DMS 273 treated with DMSO at 0.1 percent for 48 hours (cell line): ENCODE measurements around the gene ATP1A1.

Experiments
- DNase-seq: peaks from one replicate; lab custom pipeline; 2025; lab: John Stamatoyannopoulos, UW

ATP1A1 gene

GRCh38 chr1:116439701-116440100 lies 66.7 kb downstream of the ATP1A1 start:
- no peak for DNase-seq

- DNase-seq = no peak
These were observed 67.7 kb downstream of the ATP1A1 start for GRCh38 chr1:116440731-116441130.

- DNase-seq = no peak
These were observed 72.5 kb downstream of the ATP1A1 start for GRCh38 chr1:116445534-116445933.

DNA sequence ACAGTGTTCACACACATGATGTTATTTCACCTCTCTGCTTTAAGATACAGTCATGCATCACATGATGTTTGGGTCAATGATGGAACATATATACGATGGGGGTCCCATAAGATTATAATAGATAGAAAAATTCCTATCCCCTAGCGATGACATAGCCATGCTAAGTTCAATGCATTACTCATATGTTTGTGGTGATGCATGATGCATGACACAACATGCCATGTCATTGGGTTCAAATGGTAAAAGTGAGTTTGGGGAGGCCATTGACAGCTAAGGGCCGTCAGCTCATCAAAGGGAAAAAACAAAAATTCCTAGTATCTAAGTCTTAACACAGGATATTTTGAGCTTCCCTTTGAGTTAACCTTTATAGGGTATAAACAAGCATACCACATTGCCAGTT lies 73.6 kb downstream of the ATP1A1 start:
- no peak for DNase-seq

- no peak for DNase-seq
These were observed 75.8 kb downstream of the ATP1A1 start for GRCh38 chr1:116448785-116449385.

DNA sequence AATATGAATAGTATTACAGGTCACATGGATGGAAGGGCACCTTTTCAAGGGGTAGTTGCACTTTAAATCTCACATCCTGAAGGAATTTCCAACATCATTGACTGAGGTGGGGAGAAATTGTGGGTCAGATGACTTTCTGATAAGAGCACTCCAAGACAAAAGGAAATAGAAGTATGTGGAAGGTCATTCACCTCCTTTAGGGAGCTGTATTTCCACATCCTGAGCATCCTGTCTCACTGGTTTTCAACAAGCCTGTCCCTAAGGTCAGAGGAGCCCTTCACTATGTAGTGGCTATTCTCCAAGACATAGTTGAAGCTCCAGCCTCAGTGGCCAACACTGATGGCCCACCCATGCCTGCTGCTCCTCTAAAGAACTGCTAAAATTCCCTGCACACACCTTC lies 76.5 kb downstream of the ATP1A1 start:
- DNase-seq = no peak

- no peak for DNase-seq
These were observed 78.7 kb downstream of the ATP1A1 start for GRCh38 chr1:116451702-116452101.

DNA sequence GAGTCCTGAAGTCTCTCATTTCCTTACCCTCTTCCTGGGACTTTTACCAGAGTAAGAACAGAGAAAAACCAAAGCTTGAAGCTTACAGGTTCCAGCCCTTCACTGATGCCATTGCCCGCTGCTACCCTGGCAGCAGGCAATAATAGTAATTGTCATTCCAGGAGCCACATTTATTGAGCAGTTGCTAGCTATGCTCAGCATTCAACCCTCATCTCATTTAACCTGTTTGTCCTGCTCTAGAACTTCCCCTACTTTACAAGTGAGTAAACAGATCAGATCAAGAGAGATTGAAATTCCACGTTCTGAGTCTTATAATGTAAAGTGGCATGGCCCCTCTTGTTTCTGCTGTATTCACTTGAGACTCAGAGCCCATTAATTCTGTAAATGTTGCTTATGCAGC lies 80.4 kb downstream of the ATP1A1 start:
- DNase-seq = no peak

DNA sequence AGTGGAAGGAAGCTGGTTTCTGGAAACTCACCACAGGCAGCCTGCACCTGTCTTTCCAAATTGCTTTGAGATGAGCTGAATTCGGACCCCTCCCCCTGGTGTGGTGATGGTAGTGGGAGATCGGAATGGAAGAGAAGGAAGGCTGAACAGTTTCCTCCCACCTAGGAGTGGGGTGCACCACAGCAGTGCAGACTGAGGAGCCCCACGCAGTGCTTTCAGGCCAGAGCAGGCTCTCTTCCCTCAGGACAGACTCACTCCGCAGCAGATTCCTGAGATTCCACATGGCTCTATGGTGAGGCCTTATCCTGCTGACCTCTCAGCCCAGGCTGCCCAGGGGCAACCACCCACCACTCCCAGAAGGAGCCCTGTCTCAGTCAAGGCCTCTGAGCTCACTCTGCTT lies 80.9 kb downstream of the ATP1A1 start:
- no peak for DNase-seq
